GM19023 (cell line): ENCODE data around the gene HNRNPM.
"Not testable (repeated sequence)": the region's sequence is repeated elsewhere in the genome, so short reads cannot be mapped to it uniquely, and the experiment has no call there.

Experiments
- ATAC-seq: cut with Tn5 transposase; IDR thresholded peaks from one replicate; pipeline ENCODE4 v1.9.1; 2021; ENCODE audit warnings: mild to moderate bottlenecking, moderate library complexity; ENCODE audit not compliant: unreplicated experiment

Gene HNRNPM

DNA sequence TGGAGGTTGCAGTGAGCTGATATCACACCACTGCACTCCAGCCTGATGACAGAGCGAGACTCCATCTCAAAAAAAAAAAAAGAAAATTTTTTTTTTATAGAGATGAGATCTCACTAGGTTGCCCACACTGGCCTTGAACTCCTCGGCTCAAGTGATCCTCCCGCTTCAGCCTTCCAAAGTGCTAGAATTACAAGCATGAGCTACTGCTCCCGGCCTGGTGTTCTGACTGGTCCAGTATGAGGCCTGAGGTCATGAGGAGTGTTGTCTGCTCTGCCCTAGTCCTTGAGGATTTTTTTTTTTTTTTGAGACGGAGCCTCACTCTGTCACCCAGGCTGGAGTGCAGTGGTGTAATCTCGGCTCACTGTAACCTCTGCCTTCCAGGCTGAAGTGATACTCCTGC, 19.4 kb upstream of the HNRNPM start:
- not testable (repeated sequence) for ATAC-seq

DNA sequence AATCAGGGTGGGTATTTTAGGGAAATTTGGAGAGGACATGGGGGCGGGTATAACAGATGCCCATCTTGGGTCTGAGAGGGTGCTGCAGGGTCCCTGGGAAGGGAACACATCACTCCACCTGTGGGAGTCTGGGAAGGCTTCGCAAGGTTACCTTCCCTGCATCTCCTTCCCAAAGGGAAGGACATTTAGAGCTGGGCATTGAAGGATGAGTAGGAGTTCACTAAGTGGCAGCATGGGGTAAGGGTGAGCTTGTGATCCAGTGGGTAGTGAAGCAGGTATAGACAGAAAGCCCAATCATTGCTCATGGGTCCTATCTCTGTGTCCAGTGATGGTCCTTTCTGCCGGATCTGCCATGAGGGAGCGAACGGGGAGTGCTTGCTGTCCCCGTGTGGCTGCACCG, 18.5 kb upstream of the HNRNPM start:
- no peak for ATAC-seq

DNA sequence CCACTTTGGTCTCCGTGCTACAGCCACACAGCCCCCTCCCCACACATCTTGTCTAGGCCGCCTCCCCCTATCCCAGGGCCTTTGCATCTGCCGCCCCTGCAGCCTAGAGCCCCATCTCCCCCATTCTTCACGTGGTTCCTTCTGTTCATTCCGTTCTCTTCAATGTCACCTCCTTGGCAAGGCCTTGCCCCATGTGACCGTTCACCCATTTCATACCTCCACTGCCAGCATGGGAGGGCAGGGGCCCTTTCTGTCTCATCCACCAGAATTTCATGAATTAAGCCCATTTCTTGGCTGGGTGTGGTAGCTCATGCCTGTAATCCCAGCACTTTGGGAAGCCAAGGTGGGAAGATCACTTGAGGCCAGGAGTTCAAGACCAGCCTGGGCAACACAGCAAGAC, 15.7 kb upstream of the HNRNPM start:
- ATAC-seq = no peak

DNA sequence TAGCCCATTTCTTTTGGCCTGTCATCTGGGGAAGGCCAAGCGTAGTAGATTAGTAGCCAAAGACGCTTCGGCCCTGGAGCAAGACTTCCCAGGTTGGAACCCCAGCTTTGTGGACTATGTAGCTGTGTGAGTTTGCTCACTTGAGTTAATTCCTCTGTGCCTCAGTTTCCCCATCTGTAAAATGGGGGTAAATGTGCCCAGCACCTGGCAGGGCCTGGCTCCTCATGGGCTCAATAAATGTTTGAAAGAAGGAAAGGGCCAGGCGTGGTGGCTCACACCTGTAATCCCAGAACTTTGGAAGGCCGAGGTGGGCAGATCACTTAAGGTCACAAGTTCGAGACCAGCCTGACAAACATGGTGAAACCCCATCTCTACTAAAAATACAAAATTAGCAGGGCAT, 14.9 kb upstream of the HNRNPM start:
- no peak for ATAC-seq

DNA sequence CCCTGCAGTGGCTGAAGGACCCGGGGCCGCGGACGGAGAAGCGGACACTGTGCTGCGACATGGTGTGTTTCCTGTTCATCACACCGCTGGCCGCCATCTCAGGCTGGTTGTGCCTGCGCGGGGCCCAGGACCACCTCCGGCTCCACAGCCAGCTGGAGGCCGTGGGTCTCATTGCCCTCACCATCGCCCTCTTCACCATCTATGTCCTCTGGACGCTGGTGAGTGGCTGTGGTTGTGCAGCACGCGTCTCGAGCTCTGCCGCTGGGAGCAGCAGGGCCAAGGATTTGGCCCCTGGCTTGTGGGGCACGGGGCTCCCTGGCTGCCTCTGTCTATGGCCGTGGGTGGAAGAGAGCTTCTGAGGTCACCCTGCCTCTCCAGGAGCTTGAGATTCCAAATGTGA, 14.1 kb upstream of the HNRNPM start:
- no peak for ATAC-seq

DNA sequence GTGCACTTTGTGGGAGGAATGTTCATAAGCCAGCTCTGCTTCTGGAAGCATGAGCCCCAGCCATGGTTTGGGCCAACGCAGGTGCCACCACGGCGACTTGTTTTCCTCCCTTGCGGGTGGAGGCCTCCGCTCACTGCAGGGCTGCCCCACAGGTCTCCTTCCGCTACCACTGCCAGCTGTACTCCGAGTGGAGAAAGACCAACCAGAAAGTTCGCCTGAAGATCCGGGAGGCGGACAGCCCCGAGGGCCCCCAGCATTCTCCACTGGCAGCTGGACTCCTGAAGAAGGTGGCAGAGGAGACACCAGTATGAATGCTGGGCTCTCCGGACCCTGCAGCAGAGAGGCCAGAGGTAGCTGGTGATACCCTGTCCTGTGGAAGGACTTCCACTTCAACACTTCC, 6.5 kb upstream of the HNRNPM start:
- no peak for ATAC-seq

DNA sequence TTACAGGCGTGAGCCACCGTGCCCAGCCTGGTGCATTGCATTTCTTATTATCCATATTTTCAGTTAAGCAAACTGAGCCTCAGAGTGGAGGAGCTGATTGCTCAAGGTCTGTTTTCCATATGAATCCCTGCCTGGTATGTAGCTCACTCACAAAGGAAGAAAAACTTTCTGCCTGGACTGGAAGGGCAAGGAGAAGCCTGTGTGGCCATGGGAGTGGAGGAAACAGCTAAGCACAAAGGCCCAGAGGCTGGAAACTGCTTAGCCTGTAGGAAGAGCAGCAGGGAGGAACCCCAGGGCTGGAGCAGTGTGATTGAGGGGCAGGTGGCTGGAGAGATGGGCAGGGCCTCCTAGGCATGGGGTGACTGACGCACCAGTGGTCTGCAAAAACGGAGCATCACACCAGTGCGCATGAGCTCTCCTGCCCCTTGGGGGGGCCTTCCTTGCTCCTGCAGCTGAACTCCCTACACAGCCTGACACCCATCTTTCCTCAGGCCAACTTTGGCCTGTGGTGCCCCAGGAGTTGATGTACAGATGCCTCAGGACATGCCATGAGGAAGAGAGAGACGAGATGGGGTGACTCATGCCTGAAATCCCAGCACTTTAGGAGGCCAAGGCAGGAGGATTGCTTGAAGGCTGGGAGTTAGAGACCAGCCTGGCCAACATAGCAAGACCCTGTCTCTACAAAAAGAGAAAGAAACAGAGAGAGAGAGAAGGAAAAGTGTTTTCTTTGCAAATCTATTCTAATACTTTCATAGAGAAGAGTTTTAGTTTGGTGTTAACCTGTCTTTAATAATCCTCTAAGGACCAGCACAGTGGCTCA, 2.8 kb upstream of the HNRNPM start:
- no peak for ATAC-seq

DNA sequence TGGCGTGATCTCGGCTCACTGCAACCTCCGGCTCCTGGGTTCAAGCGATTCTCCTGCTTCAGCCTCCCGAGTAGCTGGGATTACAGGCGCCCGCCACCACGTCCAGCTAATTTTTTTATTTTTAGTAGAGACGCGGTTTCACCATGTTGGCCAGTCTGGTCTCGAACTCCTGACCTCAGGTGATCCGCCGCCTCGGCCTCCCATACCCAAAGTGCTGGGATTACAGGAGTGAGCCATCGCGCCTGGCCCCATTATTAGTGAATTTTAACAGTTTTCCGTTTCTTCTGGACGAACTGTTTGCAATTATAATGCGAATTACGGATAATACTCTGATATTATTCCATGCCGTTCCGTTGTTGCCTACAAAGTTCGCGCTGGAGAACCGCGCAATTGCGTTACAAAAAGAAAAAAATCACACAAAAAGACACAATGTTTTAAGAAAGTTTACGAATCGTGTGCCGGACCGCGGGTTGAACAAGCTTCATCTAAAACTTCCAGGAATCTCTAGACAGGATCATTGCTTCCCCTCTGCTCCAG, 567 bp upstream of the HNRNPM start:
- ATAC-seq = not testable (repeated sequence)

DNA sequence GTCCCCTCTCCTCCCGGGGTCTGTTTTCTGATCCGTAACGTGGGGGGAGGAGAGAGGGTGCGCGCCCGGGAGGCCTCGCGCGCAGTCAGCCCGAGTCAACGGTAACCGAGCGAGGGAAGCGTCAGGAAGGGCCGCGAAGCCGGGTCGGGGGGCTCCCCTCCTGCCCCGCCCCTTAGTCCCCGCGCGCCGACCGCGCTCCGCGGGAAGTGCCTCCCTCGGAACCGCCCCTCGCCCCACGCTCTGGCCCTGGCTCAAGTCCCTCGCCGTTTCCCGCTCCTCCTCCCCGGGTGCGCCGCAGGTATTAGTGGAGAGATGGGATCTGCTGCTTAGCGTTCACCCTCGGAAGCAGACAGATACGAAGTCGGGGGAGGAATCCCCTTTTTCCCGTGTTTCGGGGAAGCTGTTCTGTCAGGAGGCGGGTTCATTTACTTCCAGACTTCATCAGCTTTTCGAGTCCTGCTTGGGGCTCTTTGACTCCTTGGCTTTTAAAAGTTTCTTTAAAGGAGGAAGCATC, 770 bp downstream of the HNRNPM start:
- ATAC-seq = peak; percentile 29

DNA sequence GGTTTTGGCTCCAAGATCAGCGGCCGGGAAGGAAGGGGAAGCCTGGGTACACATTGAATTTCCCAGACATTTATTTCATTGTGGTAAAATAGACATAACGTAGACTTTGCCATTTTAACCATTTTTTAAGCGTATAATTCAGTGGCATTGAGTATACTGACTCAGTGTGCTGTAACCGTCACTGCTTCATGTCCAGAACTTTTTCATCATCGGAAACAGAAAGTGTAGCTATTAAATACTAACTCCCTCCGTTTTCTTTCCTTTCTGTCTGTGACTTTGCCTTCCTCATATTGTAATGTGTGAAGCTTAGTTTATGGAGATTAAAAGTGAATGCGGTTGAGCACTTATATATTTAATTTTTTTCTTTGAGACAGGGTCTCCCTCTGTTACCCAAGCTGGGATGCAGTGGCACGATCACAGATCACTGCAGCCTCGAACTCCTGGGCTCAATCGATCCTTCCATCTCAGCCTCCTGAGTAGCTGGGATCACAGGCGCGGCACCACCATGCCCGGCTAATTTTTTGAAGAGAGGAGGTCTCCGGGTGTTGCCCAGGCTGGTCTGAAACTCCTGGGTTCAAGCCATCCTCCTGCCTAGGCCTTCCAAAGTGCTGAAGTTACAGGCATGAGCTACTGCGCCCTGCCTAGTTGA, 1.4 kb downstream of the HNRNPM start:
- no peak for ATAC-seq

DNA sequence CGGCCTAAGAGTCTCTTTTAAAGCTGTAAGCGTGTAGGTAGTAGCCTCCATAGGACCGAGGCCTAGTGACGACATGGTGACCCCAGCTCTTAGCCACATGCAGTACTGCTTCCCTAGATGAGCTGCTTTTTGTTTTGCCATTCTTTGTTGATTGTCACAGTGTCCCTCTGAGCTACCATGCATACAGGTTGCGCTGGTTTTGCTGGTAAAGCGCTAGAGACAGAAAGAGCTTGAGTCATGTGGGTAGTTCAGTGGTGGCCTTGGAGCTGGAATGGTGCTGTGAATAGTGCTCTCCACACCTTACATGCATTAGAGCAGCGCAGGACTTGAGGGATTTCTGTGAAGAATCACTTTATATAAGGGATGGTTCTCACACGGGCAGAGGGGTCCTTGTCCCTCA, 5.1 kb downstream of the HNRNPM start:
- no peak for ATAC-seq

DNA sequence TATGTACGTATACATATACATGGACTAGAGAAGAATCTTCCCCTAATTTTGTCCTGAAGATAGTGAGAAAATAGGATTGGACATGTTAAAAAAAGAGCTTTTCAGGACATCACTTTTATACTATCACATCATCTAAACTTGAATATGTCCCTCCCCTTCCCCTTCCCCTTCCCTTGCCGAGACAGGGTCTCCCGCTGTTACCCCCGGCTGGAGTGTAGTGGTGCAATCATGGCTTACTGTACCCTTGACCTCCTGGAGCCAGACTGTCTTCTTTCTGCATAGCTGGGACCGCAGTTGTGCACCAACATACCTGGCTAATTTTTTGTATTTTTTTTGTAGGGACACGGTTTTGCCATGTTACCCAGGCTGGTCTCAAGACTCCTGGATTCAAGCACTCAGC, 6.6 kb downstream of the HNRNPM start:
- no peak for ATAC-seq

DNA sequence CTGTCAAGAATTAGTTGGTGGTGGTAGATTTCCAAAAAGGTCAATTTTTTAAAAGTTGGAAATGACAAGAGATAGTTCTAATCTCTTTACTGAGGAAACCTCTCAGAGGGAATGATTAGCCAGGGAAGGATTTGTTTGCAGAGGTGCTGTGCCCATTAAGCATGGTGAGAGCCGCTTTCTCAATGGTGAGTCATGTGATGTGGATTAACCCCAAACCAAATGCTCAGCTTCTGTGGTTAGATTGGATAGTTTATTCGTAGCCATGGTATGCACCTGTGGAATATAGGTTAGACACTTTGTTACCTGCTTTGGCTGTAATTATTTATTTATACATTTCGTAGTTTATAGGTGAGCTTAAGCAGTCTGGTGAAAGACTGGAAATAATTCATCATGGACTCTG, 7.1 kb downstream of the HNRNPM start:
- no peak for ATAC-seq

DNA sequence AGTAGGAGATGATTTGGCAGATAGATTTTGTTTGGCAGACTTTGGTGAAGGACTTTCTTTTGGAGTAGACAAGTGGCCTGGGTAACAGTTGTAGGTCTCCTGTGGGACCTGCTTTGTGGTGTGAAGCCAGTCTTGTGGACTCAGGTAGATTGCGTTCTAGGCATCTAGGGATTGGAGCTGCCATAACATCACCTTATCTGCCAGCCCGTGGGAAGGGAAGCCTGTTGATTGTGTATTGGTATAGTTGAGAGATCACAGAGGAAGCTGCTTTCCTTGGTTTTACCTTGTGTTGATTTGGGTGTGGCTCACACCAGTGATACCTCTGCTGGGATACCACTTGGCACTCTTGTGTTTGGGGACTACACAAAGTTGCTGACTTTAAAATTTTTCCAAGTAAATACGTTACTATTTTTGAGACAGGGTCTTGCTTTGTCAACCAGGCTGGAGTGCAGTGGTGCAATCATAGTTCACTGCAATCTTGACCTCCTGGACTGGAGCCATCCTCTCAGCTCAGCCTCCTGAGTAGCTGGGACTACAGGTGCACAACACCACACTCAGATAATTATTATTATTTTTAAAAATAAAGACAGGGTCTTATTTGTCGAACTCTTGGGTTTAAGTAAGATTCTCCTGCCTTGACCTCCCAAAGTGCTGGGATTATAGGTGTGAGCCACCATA, 7.8 kb downstream of the HNRNPM start:
- no peak for ATAC-seq

DNA sequence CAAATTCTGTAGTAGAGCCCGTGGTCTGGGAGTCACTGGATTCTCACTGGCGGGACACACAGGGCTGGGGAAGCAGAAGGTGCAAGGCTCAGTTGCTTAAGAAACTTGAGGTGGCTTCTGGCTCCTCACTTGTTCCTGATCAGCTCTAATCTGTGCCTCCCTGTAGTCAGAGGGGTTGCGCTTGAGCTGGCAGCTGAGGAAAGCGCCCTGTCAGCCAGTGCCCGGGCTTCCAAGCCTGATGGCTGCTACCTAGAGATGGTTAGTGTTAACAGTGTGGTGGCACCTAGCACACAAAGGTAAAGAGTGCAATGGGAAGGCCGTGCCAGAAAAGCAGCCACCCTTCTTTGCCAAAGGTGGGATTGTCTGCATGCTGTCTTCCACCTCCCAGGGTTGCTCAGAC, 8.8 kb downstream of the HNRNPM start:
- ATAC-seq = no peak

DNA sequence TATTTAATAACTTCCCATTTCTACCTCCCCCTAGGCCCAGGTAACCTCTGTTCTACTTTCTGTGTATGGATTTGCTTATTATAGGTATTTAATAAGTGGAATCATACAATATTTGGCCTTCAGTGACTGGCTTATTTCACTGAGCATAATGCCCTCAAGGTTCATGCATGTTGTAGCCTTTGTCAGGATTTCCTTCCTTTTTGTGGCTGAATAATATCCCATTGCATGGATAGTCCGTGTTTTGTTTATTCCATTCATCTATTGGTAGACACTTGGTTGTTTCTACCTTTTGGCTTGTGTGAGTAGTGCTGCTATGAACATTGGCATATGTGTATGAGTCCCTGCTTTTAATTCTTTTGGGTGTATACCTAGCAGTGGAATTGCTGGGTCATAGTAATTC, 9.4 kb downstream of the HNRNPM start:
- no peak for ATAC-seq

DNA sequence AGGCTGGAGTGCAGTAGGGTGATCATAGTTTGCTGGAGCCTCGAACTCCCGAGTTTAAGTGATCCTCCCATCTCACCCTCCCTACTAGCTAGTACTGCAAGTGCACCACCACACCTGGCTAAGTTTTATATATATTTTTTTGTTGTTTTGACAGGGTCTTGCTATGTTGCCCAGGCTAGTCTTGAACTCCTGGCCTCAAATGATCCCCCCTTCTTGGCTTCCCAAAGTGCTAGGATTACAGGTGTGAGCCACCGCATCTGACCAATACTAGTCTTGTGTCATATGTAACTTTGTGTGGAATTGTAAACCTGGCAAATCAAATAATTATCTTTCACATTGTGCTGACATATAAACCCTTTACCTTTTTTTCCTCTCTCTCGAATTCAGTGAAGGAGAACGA, 10.2 kb downstream of the HNRNPM start:
- no peak for ATAC-seq

DNA sequence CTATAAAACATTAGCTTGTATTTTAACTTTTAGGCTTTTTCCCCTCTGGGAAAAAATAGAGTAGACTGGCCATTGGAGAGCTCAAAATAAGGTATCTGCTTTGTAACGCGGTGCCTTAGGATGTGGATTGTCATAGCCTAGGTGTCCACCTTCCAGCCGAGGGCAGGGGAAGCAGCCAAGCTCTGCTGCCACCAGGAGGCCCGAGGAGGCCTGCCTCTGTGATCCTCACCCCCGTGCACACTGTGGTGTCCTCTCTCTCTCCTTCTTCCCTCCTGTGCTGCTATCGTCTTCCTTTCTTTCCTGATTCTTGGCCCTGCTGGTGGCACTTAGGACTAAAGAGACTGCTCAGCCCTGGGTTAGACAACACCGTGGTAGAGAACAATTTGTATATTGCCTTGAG, 11.3 kb downstream of the HNRNPM start:
- no peak for ATAC-seq

DNA sequence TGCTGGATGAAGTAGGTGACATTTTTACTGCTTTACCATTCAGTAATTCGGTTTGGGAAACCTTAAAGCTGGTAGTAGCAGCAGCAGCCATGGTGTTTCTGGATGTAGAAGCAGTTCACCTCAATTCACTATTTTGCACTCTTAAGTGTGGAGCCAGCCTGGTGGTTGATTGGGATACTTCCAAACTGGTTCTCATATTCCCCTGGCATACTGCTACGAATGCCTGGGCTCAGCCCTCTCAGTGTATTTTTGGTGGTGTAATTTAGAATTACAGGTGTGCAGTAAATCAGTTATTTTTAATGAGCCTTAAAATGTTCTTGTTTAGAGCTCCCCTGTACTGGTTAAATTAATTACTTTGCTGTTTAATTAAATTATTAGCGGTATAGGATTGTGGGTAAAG, 12.4 kb downstream of the HNRNPM start:
- no peak for ATAC-seq

DNA sequence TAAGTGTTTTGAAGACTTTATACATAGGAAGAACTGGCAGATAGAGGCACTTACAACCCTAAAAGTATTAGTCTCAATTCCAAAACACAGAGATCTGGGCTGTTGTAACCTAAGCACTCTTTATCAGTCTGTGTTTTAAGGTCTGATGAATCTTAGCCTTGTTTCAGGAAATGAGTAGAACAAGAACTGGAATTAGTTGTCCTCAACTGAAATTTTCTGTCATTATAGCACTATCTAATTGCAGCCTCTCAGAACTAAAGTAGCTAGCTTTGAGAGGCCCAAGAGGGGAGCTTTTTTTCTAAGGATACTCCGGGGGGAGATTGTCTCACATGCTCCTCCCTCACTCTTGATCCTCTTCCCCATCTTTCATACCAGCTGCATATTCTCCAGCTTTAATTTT, 13.1 kb downstream of the HNRNPM start:
- ATAC-seq = no peak

DNA sequence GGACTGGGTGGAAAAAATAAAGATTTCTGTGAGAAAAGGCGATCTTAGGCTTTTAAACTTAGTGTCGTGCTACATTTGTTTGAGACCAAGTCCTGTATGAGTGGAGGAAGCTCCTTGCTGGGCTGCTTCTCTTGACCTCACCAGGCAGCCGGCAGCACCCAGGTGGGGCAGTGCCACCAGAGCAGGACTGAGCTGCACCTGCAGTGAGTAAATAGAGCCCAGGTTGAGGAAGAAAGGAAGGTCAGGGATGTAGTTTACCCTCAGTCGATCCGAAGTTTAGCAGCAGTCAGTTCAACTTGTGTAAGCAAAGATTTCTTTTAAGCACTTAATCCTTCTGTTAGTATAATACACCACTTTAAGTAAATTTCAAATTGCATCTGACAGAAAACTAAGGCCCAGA, 13.6 kb downstream of the HNRNPM start:
- ATAC-seq = no peak

DNA sequence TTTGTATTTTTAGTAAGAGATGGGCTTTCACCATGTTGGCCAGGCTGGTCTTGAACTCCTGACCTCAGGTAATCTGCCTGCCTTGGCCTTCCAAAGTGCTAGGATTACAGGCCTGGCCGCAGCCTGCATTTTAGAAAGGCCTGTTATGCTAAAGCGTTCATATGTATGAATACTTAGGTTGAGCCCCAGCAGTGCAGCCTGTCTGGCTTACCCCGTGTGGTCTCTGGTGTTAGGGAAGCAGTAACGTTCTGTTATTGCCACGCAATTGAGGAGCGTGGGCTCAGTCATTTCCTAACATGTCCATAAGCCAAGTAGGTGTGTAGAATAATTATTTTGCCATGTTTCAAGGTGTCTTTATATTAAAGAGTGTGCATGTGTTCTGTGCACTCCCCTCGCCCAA, 14.3 kb downstream of the HNRNPM start:
- ATAC-seq = no peak
